ENCODE data around the gene KCNK5. TPM values are rescaled to one million over a fixed set of nuclear protein-coding genes. Genes with fewer than 3 reads are reported as not detected.

KCNK5 gene
- total RNA-seq, 6 experiments from 2014 or later = not detected

DNA sequence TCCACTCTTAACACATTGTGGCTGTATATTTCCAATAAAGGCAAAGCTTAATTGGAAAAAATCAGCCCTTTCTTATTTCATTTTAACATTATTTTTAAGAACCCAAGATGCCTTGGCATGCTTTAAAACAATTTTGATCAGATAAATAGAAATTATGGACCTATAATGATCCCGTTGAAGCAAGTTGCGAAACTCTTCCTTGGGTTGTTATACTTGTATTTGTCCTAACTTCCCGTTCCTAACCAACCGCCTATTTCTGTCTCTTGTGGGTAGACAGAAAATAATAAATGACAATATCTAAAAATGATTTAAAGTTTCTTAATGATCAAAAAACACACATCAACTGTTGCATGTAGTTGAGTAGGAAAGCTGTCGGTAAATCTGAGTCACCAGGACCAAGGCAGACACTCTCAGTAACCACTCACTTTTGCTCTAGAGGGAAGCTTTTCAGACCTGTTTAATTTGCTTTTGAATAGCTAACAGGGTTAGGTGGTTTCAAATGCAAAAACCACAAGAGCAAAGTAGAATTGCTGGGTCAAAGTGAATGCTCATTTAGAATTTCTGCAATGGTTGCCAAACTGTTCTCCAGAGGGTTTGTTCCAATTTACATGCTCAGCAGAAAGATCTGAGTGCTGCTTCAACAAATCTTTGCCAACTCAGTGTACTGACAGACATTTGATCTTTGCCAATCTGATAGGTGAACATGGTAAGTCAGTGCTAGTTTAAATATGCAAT lies 34.2 kb upstream of the KCNK5 start:
- Mint-ChIP-seq H3K4me3 (no peak overlapping the region), H3K36me3 (ENCODE audit: low read depth) (peaks cover 5% of the 10 kb centered on the region; the same call in 1 of the 2 replicates), H3K4me1 (ENCODE audit: low read depth) (no peaks in the 10 kb centered on the region), H3K27ac (no peak overlapping the region), H3K9me3 (peaks cover 49% of the 10 kb centered on the region), H3K27me3 (ENCODE audit: insufficient read depth) (no peaks in the 10 kb centered on the region; the same call in 1 of the 2 replicates)
- no peak for DNase-seq
- TF ChIP-seq, protein P1, sequence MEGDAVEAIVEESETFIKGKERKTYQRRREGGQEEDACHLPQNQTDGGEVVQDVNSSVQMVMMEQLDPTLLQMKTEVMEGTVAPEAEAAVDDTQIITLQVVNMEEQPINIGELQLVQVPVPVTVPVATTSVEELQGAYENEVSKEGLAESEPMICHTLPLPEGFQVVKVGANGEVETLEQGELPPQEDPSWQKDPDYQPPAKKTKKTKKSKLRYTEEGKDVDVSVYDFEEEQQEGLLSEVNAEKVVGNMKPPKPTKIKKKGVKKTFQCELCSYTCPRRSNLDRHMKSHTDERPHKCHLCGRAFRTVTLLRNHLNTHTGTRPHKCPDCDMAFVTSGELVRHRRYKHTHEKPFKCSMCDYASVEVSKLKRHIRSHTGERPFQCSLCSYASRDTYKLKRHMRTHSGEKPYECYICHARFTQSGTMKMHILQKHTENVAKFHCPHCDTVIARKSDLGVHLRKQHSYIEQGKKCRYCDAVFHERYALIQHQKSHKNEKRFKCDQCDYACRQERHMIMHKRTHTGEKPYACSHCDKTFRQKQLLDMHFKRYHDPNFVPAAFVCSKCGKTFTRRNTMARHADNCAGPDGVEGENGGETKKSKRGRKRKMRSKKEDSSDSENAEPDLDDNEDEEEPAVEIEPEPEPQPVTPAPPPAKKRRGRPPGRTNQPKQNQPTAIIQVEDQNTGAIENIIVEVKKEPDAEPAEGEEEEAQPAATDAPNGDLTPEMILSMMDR (IDR thresholded peaks at IDR 0.05) = no peak

DNA sequence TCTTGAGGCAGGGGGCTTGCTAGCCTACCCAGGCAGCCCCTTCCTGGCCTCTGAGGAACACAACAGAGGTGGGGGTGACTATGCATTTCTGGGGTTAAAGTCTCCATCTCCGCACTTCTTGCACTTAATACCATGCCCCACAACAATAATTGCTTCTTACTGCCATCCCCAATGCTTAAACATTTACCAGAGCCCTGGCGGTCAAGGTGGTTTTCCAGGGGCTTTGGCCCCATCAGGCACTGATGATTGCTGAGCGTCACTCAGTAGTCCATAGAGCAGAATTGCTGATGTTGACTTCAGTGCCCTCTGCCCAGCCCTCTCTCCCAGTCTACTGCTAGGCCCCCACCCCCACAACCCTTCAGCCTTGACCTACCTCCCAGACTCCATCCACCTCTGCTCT lies 32.5 kb upstream of the KCNK5 start:
- Mint-ChIP-seq H3K27me3 (ENCODE audit: insufficient read depth) (no peaks in the 10 kb centered on the region), H3K4me3 (no peak overlapping the region), H3K4me1 (ENCODE audit: low read depth) (no peaks in the 10 kb centered on the region), H3K27ac (no peak overlapping the region), H3K9me3 (peaks cover 51% of the 10 kb centered on the region), H3K36me3 (ENCODE audit: low read depth) (peaks cover 5% of the 10 kb centered on the region; the same call in 1 of the 2 replicates)
- TF ChIP-seq, protein P1 (IDR thresholded peaks at IDR 0.05) = no peak
- no peak for DNase-seq

DNA sequence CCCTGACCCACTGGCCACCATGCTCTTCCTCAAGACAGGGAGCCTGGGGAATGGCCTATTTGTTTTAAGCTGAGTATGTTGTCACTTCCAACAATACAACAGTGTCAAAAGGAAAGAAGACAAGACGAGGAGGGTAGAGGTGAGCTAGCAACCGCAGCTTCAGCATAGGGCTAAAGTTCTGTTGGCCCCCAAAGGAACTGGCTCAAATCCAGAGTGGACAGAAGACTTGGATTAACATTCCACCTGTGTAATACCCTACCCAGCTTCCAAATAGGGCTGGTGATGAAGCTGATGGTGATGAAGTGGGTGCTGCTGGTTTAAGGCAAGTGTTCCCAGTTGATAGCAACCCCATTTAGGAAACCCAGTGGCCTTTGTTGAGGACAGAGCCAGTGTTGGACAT lies 31.7 kb upstream of the KCNK5 start:
- Mint-ChIP-seq H3K36me3 (ENCODE audit: low read depth) (peaks cover 5% of the 10 kb centered on the region; the same call in 1 of the 2 replicates), H3K9me3 (peaks cover 55% of the 10 kb centered on the region), H3K27me3 (ENCODE audit: insufficient read depth) (no peaks in the 10 kb centered on the region), H3K4me3 (no peak overlapping the region), H3K4me1 (ENCODE audit: low read depth) (no peaks in the 10 kb centered on the region), H3K27ac (no peak overlapping the region)
- no peak for DNase-seq
- TF ChIP-seq, protein P1 (IDR thresholded peaks at IDR 0.05) = no peak

DNA sequence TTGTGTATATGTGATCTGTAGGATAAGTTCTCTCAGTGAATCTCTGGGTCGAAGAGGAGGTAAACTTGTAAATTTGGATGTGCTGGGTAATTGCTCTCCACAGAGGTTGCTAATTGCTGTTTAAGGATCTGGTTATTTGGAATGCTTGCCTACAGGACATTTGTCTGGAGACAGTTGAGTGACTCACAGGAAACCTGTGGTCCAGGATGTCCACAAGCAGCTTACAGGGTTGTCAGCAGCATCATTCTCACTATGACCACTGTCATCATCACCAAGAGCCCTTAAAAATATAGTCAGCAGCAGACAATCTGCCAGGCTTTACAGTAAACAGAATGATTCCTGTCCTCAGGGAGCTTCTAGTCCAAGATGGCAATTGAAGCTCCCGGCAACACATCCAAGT lies 31.2 kb upstream of the KCNK5 start:
- Mint-ChIP-seq H3K4me3 (no peak overlapping the region), H3K27ac (no peak overlapping the region), H3K9me3 (peaks cover 55% of the 10 kb centered on the region), H3K36me3 (ENCODE audit: low read depth) (peaks cover 5% of the 10 kb centered on the region; the same call in 1 of the 2 replicates), H3K4me1 (ENCODE audit: low read depth) (no peaks in the 10 kb centered on the region), H3K27me3 (ENCODE audit: insufficient read depth) (no peaks in the 10 kb centered on the region)
- no peak for DNase-seq
- TF ChIP-seq, protein P1 (IDR thresholded peaks at IDR 0.05) = no peak

DNA sequence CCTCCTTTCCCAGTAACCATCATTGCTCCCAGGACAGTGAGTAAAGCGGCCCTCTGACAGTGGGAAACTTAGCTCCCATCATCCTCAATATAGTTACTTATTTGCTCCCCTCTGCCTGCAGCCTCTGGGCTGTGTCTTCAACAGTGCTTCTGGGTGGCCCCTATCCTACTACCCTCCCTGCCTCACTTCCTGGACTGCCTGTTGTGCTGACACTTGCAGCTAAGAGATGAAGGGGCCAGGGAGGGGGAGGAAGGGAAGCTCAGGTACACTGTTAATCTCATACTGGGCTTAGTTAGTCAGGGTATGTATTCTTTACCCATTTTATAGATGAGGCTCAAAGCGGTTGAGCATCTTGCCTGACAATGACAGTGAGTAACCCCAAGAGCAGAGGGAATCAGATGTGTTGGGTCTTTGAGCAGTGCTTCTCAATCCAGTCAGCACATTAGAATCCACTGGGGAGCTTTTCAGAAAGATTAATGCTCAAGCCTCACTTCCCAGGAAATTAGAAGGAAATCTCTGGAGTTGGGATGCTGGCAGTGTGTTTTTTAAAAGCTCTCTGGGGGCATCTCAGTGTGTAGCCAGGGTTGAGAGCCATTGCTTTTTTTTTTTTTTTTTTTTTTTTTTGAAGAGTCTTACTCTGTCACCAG lies 27.1 kb upstream of the KCNK5 start:
- H3K27me3 Mint-ChIP-seq (ENCODE audit: insufficient read depth) = no peaks in the 10 kb centered on the region
- no peaks in the 10 kb centered on the region for H3K4me1 Mint-ChIP-seq (ENCODE audit: low read depth)
- no peak overlapping the region for H3K27ac Mint-ChIP-seq
- H3K9me3 Mint-ChIP-seq = peaks cover 59% of the 10 kb centered on the region
- H3K4me3 Mint-ChIP-seq = no peak overlapping the region
- DNase-seq = no peak
- TF ChIP-seq, protein P1 (IDR thresholded peaks at IDR 0.05) = no peak
- H3K36me3 Mint-ChIP-seq (ENCODE audit: low read depth) = peaks cover 5% of the 10 kb centered on the region; the same call in 1 of the 2 replicates
